HCT116 (cell line): ENCODE results near the gene NECAB2. TPM values are rescaled to one million over a fixed set of nuclear protein-coding genes. Genes with fewer than 3 reads are reported as not detected.

ENCODE experiments used
- ATAC-seq: fragments of 200-7000 bp; cut with Tn5 transposase; 2 replicates; pipeline ENCODE4 v1.9.1; 2020; ENCODE audit warnings: mild to moderate bottlenecking, moderate library complexity
- BruUV-seq: library from RNA; stranded (reverse); fragments of 400-500 nt; replicated peaks from 2 replicates; lab custom pipeline; 2021; lab: Mats Ljungman, UMichigan
- CTCF ChIA-PET: fragments of 300-600 bp; sonication (Branson Sonifier 250); formaldehyde crosslinking; loops from one replicate; lab custom pipeline; 2021; ENCODE audit warnings: antibody characterized with exemption; lab: Charles Lee
- POLR2A ChIA-PET: fragments of 300-600, 350-600 bp; sonication (Branson Sonifier 250); formaldehyde crosslinking; loops from one replicate; lab custom pipeline; 2021; ENCODE audit warnings: antibody characterized with exemption; lab: Charles Lee
- RAD21 ChIA-PET, 2 experiments: fragments of 300-600 bp; sonication (Branson Sonifier 250); formaldehyde crosslinking; loops; one replicate each; lab custom pipeline; 2023; ENCODE audit warnings: low total read pairs in 2 of 2; ENCODE audit not compliant: uncharacterized antibody in 2 of 2, unreplicated experiment in 2 of 2, low non-redundant PET in 1 of 2; lab: Charles Lee
- DNase-seq: peaks from one replicate; pipeline ENCODE4 v3.0.0-alpha.2; 2010; ENCODE audit warnings: low read depth, low spot score
- H2AFZ ChIP-seq: fragments of 200-600 bp; shearing (Covaris generic), sonication (generic); 2 replicates; pipeline ENCODE4 v1.6.1; 2017; ENCODE audit warnings: low read depth, mixed run types, mixed read lengths, antibody characterized with exemption, low read length; ENCODE audit not compliant: poor library complexity, severe bottlenecking
- H3K27ac ChIP-seq: 2 replicates; pipeline ENCODE4 v1.5.1; 2012; ENCODE audit warnings: low read depth, low read length
- H3K27me3 ChIP-seq: fragments of 200-600 bp; sonication (generic); 2 replicates; pipeline ENCODE4 v1.6.1; 2016; ENCODE audit warnings: mixed run types, low read length, mixed read lengths; ENCODE audit not compliant: insufficient read depth
- H3K36me3 ChIP-seq, 2 experiments: fragments of 200-500 bp in 1 of 2; fragments of 200-600 bp in 1 of 2; sonication (Bioruptor generic) in 1 of 2; sonication (generic) in 1 of 2; 2 replicates each; pipeline versions ENCODE4 v1.5.1 to v1.6.1; 2014 to 2016; ENCODE audit warnings: low read length in 2 of 2, inconsistent platforms in 1 of 2, mixed read lengths in 1 of 2, mixed run types in 1 of 2; ENCODE audit not compliant: insufficient read depth in 2 of 2, control insufficient read depth in 1 of 2
- H3K4me1 ChIP-seq, 2 experiments: fragments of 200-600 bp in 1 of 2; sonication (generic) in 1 of 2; 2 replicates each; pipeline versions ENCODE4 v1.5.1 to v1.6.1; 2012 to 2017; ENCODE audit warnings: low read length in 2 of 2, inconsistent platforms in 1 of 2, mild to moderate bottlenecking in 1 of 2, mixed read lengths in 1 of 2, mixed run types in 1 of 2, moderate library complexity in 1 of 2; ENCODE audit not compliant: insufficient read depth in 2 of 2, control insufficient read depth in 1 of 2
- H3K4me2 ChIP-seq: fragments of 200-600 bp; sonication (generic); 2 replicates; pipeline ENCODE4 v1.6.1; 2017; ENCODE audit warnings: mixed run types, low read length, mixed read lengths
- H3K4me3 ChIP-seq, 2 experiments: fragments of 200-600 bp in 1 of 2; sonication (generic) in 1 of 2; replicated peaks in 1 of 2; 2 replicates each; pipeline ENCODE4 v1.5.1; 2011 to 2016; ENCODE audit warnings: low read length in 2 of 2, control low read depth in 1 of 2, low read depth in 1 of 2, mild to moderate bottlenecking in 1 of 2, mixed read lengths in 1 of 2, mixed run types in 1 of 2
- H3K79me2 ChIP-seq: fragments of 200-600 bp; sonication (generic); 2 replicates; pipeline ENCODE4 v1.6.1; 2017; ENCODE audit warnings: mild to moderate bottlenecking, mixed run types, low read length, moderate library complexity, mixed read lengths; ENCODE audit not compliant: insufficient read depth
- H3K9ac ChIP-seq: fragments of 200-600 bp; sonication (generic); 2 replicates; pipeline ENCODE4 v1.6.1; 2016; ENCODE audit warnings: low read length, mixed read lengths
- H3K9me2 ChIP-seq: fragments of 200-600 bp; sonication (generic), shearing (Covaris generic); 2 replicates; pipeline ENCODE4 v1.6.1; 2017; ENCODE audit warnings: mixed run types, mild to moderate bottlenecking, moderate library complexity; ENCODE audit not compliant: insufficient read depth
- H3K9me3 ChIP-seq, 2 experiments: fragments of 200-500 bp in 1 of 2; fragments of 200-600 bp in 1 of 2; sonication (Bioruptor generic) in 1 of 2; sonication (generic) in 1 of 2; 2 replicates each; pipeline ENCODE4 v1.6.1; 2014 to 2017; ENCODE audit warnings: low read length in 2 of 2, mixed read lengths in 2 of 2, inconsistent platforms in 1 of 2, low read depth in 1 of 2, mild to moderate bottlenecking in 1 of 2, mixed run types in 1 of 2, moderate library complexity in 1 of 2; ENCODE audit not compliant: control insufficient read depth in 1 of 2, insufficient read depth in 1 of 2
- H4K20me1 ChIP-seq: fragments of 200-600 bp; sonication (generic), shearing (Covaris generic); 2 replicates; pipeline ENCODE4 v1.6.1; 2017; ENCODE audit warnings: mixed run types, mild to moderate bottlenecking, moderate library complexity; ENCODE audit not compliant: insufficient read depth
- SIN3A ChIP-seq: IDR thresholded peaks from 2 replicates; pipeline ENCODE4 v1.6.1; 2012; ENCODE audit warnings: low read depth
- ZFX ChIP-seq: fragments of 450-650 bp; IDR thresholded peaks from 2 replicates; pipeline ENCODE4 v1.6.1; 2017
- intact Hi-C: fragments of 100-400 bp; cut with micrococcal nuclease; formaldehyde crosslinking; loops from 2 replicates; pipeline ENCODE4 v1.10.0; 2022
- total RNA-seq: library from RNA; stranded (reverse); gene quantifications from one replicate; pipeline ENCODE4 v1.2.1, GENCODE V29; 2021; ENCODE audit not compliant: unreplicated experiment
- TF ChIP-seq, protein P1 (sequence below): IDR thresholded peaks from 2 replicates; pipeline ENCODE4 v1.6.1; 2012; ENCODE audit warnings: low read depth

The NECAB2 gene
- total RNA-seq, 1 experiment from 2014 or later: 0.61 TPM

DNA sequence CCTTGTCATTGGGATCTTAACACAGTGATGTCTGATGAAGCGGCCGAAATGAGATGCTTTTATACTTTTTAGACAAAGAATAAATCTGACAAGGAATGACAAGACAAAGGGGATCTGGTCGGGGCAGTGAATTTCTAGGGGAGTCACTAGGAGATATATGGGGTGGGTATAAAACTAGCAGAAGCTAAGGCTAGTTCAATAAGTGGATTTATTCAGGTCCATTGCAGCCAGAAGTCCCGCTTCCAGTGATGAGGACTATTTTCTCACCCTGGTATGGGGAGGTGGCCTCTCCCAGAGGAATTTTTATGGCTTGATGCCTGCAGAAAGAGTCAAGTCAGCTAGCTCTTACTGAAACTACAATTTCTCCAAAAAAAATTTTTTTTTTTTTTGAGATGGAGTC is 50.7 kb downstream of the NECAB2 start:
- Histone ChIP-seq H2AFZ (no peak overlapping the region), H4K20me1 (no peaks in the 10 kb centered on the region), H3K9me3 (peaks cover 15 to 17% of the 10 kb centered on the region in 2 experiments; a peak in 2 of 4 replicates), H3K4me1 (peaks cover 7 to 13% of the 10 kb centered on the region in 2 experiments), H3K27ac (no peak overlapping the region), H3K27me3 (no peaks in the 10 kb centered on the region), H3K9me2 (no peaks in the 10 kb centered on the region), H3K9ac (no peak overlapping the region), H3K4me3 (no peak overlapping the region), H3K4me2 (no peak overlapping the region)
- no TSS peak for BruUV-seq
- intact Hi-C loops: no loop called here
- no peak for DNase-seq
- ATAC-seq: no peak
- POLR2A ChIA-PET: no interaction called here
- RAD21 ChIA-PET: no interaction called here
- CTCF ChIA-PET: no interaction called here
- TF ChIP-seq SIN3A (no peak), ZFX (no peak)
- TF ChIP-seq, all 23 proteins: peak for 0
- Histone ChIP-seq H3K36me3 (no peaks in the 10 kb centered on the region), H3K79me2 (no peaks in the 10 kb centered on the region)

DNA sequence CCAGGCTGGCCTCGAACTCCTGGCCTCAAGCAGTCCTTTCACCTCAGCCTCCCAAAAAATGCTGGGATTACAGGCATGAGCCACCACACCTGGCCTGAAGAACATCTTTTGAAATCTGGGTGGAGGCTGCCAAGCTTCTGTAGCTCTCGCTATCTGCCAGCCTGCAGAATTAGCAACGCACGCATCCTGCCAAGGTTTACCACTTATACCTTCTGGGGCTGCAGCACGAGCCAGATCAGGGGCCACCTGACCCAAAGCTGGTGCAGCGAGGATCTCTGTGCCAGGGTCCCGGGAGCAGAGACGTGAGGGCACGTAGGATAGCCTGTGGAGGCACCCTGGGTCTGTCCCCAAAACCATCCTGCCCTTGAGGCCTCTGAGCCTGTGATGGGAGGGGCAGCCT is 52.3 kb downstream of the NECAB2 start:
- peaks cover 15 to 17% of the 10 kb centered on the region in 2 experiments; a peak in 2 of 4 replicates for H3K9me3 ChIP-seq
- H3K4me2 ChIP-seq: no peak overlapping the region
- no peak for DNase-seq
- no peaks in the 10 kb centered on the region for H3K27me3 ChIP-seq
- H3K36me3 ChIP-seq: no peaks in the 10 kb centered on the region
- H2AFZ ChIP-seq: no peak overlapping the region
- BruUV-seq: no TSS peak
- H3K79me2 ChIP-seq: no peaks in the 10 kb centered on the region
- no peak overlapping the region for H3K9ac ChIP-seq
- POLR2A ChIA-PET: no interaction called here
- CTCF ChIA-PET: no interaction called here
- H3K9me2 ChIP-seq: no peaks in the 10 kb centered on the region
- no peaks in the 10 kb centered on the region for H4K20me1 ChIP-seq
- peaks cover 0 to 7% of the 10 kb centered on the region in 2 experiments; a peak in 1 of 4 replicates for H3K4me1 ChIP-seq
- H3K27ac ChIP-seq: no peak overlapping the region
- RAD21 ChIA-PET: no interaction called here
- no peak for ATAC-seq
- TF ChIP-seq, protein P1, sequence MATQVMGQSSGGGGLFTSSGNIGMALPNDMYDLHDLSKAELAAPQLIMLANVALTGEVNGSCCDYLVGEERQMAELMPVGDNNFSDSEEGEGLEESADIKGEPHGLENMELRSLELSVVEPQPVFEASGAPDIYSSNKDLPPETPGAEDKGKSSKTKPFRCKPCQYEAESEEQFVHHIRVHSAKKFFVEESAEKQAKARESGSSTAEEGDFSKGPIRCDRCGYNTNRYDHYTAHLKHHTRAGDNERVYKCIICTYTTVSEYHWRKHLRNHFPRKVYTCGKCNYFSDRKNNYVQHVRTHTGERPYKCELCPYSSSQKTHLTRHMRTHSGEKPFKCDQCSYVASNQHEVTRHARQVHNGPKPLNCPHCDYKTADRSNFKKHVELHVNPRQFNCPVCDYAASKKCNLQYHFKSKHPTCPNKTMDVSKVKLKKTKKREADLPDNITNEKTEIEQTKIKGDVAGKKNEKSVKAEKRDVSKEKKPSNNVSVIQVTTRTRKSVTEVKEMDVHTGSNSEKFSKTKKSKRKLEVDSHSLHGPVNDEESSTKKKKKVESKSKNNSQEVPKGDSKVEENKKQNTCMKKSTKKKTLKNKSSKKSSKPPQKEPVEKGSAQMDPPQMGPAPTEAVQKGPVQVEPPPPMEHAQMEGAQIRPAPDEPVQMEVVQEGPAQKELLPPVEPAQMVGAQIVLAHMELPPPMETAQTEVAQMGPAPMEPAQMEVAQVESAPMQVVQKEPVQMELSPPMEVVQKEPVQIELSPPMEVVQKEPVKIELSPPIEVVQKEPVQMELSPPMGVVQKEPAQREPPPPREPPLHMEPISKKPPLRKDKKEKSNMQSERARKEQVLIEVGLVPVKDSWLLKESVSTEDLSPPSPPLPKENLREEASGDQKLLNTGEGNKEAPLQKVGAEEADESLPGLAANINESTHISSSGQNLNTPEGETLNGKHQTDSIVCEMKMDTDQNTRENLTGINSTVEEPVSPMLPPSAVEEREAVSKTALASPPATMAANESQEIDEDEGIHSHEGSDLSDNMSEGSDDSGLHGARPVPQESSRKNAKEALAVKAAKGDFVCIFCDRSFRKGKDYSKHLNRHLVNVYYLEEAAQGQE: no peak
- intact Hi-C loops: no loop called here
- no peak overlapping the region for H3K4me3 ChIP-seq
